Neuronal stem cell (in vitro differentiated cells): Measurements from ENCODE around the gene MRPS33.

Experiments
- DNase-seq: peaks from one replicate; pipeline ENCODE4 v3.0.0-alpha.2; 2013; ENCODE audit warnings: low spot score
- H2AFZ ChIP-seq: one replicate; pipeline ENCODE4 v1.6.1; 2013; ENCODE audit warnings: mild to moderate bottlenecking, low read length, inconsistent platforms
- H2AK5ac ChIP-seq: 2 replicates; pipeline ENCODE4 v1.6.1; 2013; ENCODE audit warnings: low read depth, mild to moderate bottlenecking, inconsistent platforms, low read length, moderate library complexity, mixed read lengths
- H2BK120ac ChIP-seq: 2 replicates; pipeline ENCODE4 v1.6.1; 2013; ENCODE audit warnings: low read depth, mild to moderate bottlenecking, inconsistent platforms, low read length, moderate library complexity, mixed read lengths
- H2BK12ac ChIP-seq: one replicate; pipeline ENCODE4 v1.6.1; 2013; ENCODE audit warnings: low read length, inconsistent platforms
- H2BK15ac ChIP-seq: 2 replicates; pipeline ENCODE4 v1.6.1; 2013; ENCODE audit warnings: mild to moderate bottlenecking, low read length, inconsistent platforms, mixed read lengths
- H2BK5ac ChIP-seq: one replicate; pipeline ENCODE4 v1.6.1; 2013; ENCODE audit warnings: inconsistent platforms, mild to moderate bottlenecking, low read length, moderate library complexity
- H3K14ac ChIP-seq: one replicate; pipeline ENCODE4 v1.6.1; 2013; ENCODE audit warnings: low read length, inconsistent platforms
- H3K18ac ChIP-seq: 2 replicates; pipeline ENCODE4 v1.6.1; 2013; ENCODE audit warnings: low read length, inconsistent platforms
- H3K23ac ChIP-seq: 2 replicates; pipeline ENCODE4 v1.6.1; 2013; ENCODE audit warnings: low read depth, mild to moderate bottlenecking, mixed read lengths, low read length, inconsistent platforms; ENCODE audit not compliant: poor library complexity
- H3K27ac ChIP-seq: replicated peaks from 3 replicates; pipeline ENCODE4 v1.5.1; 2013; ENCODE audit warnings: low read length, inconsistent platforms
- H3K27me3 ChIP-seq, 3 experiments: 2 replicates each; pipeline ENCODE4 v1.6.1; 2013; ENCODE audit warnings: low read length in 3 of 3, mild to moderate bottlenecking in 2 of 3, inconsistent platforms in 1 of 3, low read depth in 1 of 3, mixed read lengths in 1 of 3, moderate library complexity in 1 of 3; ENCODE audit not compliant: control insufficient read depth in 3 of 3, insufficient read depth in 3 of 3
- H3K36me3 ChIP-seq, 2 donors: replicated peaks in 1 of 2; 2 replicates each; pipeline ENCODE4 v1.6.1; 2013; ENCODE audit warnings: low read length in 2 of 2; ENCODE audit not compliant: control insufficient read depth in 2 of 2, insufficient read depth in 2 of 2
- H3K4ac ChIP-seq: 2 replicates; pipeline ENCODE4 v1.6.1; 2013; ENCODE audit warnings: inconsistent platforms, mild to moderate bottlenecking, low read length, moderate library complexity
- H3K4me1 ChIP-seq, 2 donors: 1 replicate in 1 of 2; 2 replicates in 1 of 2; pipeline ENCODE4 v1.6.1; 2013; ENCODE audit warnings: low read length in 2 of 2, low read depth in 1 of 2; ENCODE audit not compliant: control insufficient read depth in 2 of 2, insufficient read depth in 1 of 2
- H3K4me2 ChIP-seq: one replicate; pipeline ENCODE4 v1.6.1; 2013; ENCODE audit warnings: mild to moderate bottlenecking, low read length, inconsistent platforms; ENCODE audit not compliant: insufficient read depth, poor library complexity, severe bottlenecking
- H3K4me3 ChIP-seq, 2 donors: 2 replicates each; pipeline ENCODE4 v1.5.1; 2013; ENCODE audit warnings: low read length in 2 of 2, mild to moderate bottlenecking in 2 of 2, inconsistent platforms in 1 of 2, moderate library complexity in 1 of 2
- H3K79me1 ChIP-seq: one replicate; pipeline ENCODE4 v1.6.1; 2013; ENCODE audit warnings: low read depth, mild to moderate bottlenecking, inconsistent platforms, low read length, moderate library complexity
- H3K9ac ChIP-seq: one replicate; pipeline ENCODE4 v1.6.1; 2013; ENCODE audit warnings: mild to moderate bottlenecking, low read depth, low read length, inconsistent platforms; ENCODE audit not compliant: poor library complexity
- H3K9me3 ChIP-seq, 2 donors: replicated peaks in 1 of 2; 2 replicates each; pipeline versions ENCODE3 to v1.6.1; 2013; ENCODE audit warnings: low read length in 2 of 2, mild to moderate bottlenecking in 2 of 2, inconsistent platforms in 1 of 2, low read depth in 1 of 2, mixed read lengths in 1 of 2, moderate library complexity in 1 of 2; ENCODE audit not compliant: control insufficient read depth in 2 of 2, insufficient read depth in 1 of 2
- H4K8ac ChIP-seq: one replicate; pipeline ENCODE4 v1.6.1; 2013; ENCODE audit warnings: low read depth, mild to moderate bottlenecking, inconsistent platforms, low read length, moderate library complexity
- H4K91ac ChIP-seq: one replicate; pipeline ENCODE4 v1.6.1; 2013; ENCODE audit warnings: low read length, low read depth, mild to moderate bottlenecking, inconsistent platforms; ENCODE audit not compliant: poor library complexity
- WGBS, 2 donors: extraction: QIAGEN DNeasy Blood & Tissue Kit; methylation state at CpG; one replicate each; pipeline ENCODE4 v1.1.7; 2013; ENCODE audit warnings: missing lambda C conversion rate in 2 of 2, mixed read lengths in 1 of 2; ENCODE audit not compliant: insufficient read length in 2 of 2, insufficient replicate concordance in 1 of 2; ENCODE audit errors: extremely low coverage in 2 of 2; 5-methylcytosine and 5-hydroxymethylcytosine counted together

The MRPS33 gene

GRCh38 chr7:141028767-141029166 lies 14.0 kb upstream of the MRPS33 start:
- no peak overlapping the region for H2BK5ac ChIP-seq
- no peak overlapping the region for H2BK12ac ChIP-seq
- WGBS, 2 donors: no CpG with 5 or more reads among the region's 3 CpGs
- DNase-seq: no peak
- H4K8ac ChIP-seq: no peak overlapping the region
- H2AFZ ChIP-seq: no peak overlapping the region
- no peak overlapping the region for H3K23ac ChIP-seq
- no peak overlapping the region for H3K4me3 ChIP-seq
- H4K91ac ChIP-seq: no peak overlapping the region
- no peak overlapping the region for H2BK15ac ChIP-seq
- H3K14ac ChIP-seq: no peak overlapping the region
- no peak overlapping the region for H3K4me2 ChIP-seq
- H3K79me1 ChIP-seq: no peaks in the 10 kb centered on the region
- no peaks in the 10 kb centered on the region for H3K36me3 ChIP-seq
- peaks cover 0 to 11% of the 10 kb centered on the region in 2 donors for H3K9me3 ChIP-seq
- no peak overlapping the region for H2BK120ac ChIP-seq
- no peak overlapping the region for H2AK5ac ChIP-seq
- H3K4me1 ChIP-seq: no peaks in the 10 kb centered on the region
- H3K9ac ChIP-seq: no peak overlapping the region
- no peak overlapping the region for H3K4ac ChIP-seq
- H3K27me3 ChIP-seq: no peaks in the 10 kb centered on the region
- H3K18ac ChIP-seq: no peak overlapping the region
- no peak overlapping the region for H3K27ac ChIP-seq

- H4K8ac ChIP-seq: no peak overlapping the region
- no peaks in the 10 kb centered on the region for H3K79me1 ChIP-seq
- no peaks in the 10 kb centered on the region for H3K27me3 ChIP-seq
- no peaks in the 10 kb centered on the region for H3K36me3 ChIP-seq
- no peak overlapping the region for H2BK12ac ChIP-seq
- H3K27ac ChIP-seq: no peak overlapping the region
- H2BK120ac ChIP-seq: no peak overlapping the region
- peaks cover 0 to 11% of the 10 kb centered on the region in 2 donors for H3K9me3 ChIP-seq
- no peak overlapping the region for H2BK15ac ChIP-seq
- H3K23ac ChIP-seq: no peak overlapping the region
- H2BK5ac ChIP-seq: no peak overlapping the region
- no peak overlapping the region for H4K91ac ChIP-seq
- no peak overlapping the region for H3K4me3 ChIP-seq
- no peak overlapping the region for H2AFZ ChIP-seq
- H3K14ac ChIP-seq: no peak overlapping the region
- no CpG with 5 or more reads among the region's 3 CpGs for WGBS, 2 donors
- DNase-seq: no peak
- no peak overlapping the region for H3K4ac ChIP-seq
- H3K9ac ChIP-seq: no peak overlapping the region
- no peak overlapping the region for H3K18ac ChIP-seq
- H3K4me1 ChIP-seq: no peaks in the 10 kb centered on the region
- H3K4me2 ChIP-seq: no peak overlapping the region
- no peak overlapping the region for H2AK5ac ChIP-seq
Observed at GRCh38 chr7:141027043-141027442, 12.3 kb upstream of the MRPS33 start.

- Histone ChIP-seq H3K36me3 (no peaks in the 10 kb centered on the region), H2BK5ac (no peak overlapping the region), H3K4me1 (no peaks in the 10 kb centered on the region), H2BK15ac (no peak overlapping the region), H3K18ac (no peak overlapping the region), H3K14ac (no peak overlapping the region), H3K27me3 (no peaks in the 10 kb centered on the region), H2AK5ac (no peak overlapping the region), H2BK12ac (no peak overlapping the region), H2BK120ac (no peak overlapping the region), H3K79me1 (no peaks in the 10 kb centered on the region), H3K4me3 (no peak overlapping the region), H3K9ac (no peak overlapping the region), H3K9me3 (peaks cover 0 to 11% of the 10 kb centered on the region in 2 donors), H3K4me2 (no peak overlapping the region), H3K4ac (no peak overlapping the region), H3K27ac (no peak overlapping the region), H4K8ac (no peak overlapping the region), H3K23ac (no peak overlapping the region), H2AFZ (no peak overlapping the region), H4K91ac (no peak overlapping the region)
- DNase-seq: no peak
- no CpG with 5 or more reads among the region's 1 CpG for WGBS, 2 donors
Observed at GRCh38 chr7:141024668-141025067, 9.9 kb upstream of the MRPS33 start.

- no peak overlapping the region for H2AFZ ChIP-seq
- no peak overlapping the region for H3K14ac ChIP-seq
- H3K9ac ChIP-seq: no peak overlapping the region
- H3K36me3 ChIP-seq: no peaks in the 10 kb centered on the region
- H2AK5ac ChIP-seq: no peak overlapping the region
- H3K4me2 ChIP-seq: no peak overlapping the region
- no peak overlapping the region for H3K4ac ChIP-seq
- no peak overlapping the region for H2BK120ac ChIP-seq
- no peak overlapping the region for H4K91ac ChIP-seq
- H2BK15ac ChIP-seq: no peak overlapping the region
- H3K4me1 ChIP-seq: no peaks in the 10 kb centered on the region
- no peak overlapping the region for H2BK5ac ChIP-seq
- H4K8ac ChIP-seq: no peak overlapping the region
- no CpG with 5 or more reads among the region's 1 CpG for WGBS, 2 donors
- H2BK12ac ChIP-seq: no peak overlapping the region
- H3K79me1 ChIP-seq: no peaks in the 10 kb centered on the region
- H3K9me3 ChIP-seq: peaks cover 0 to 6% of the 10 kb centered on the region in 2 donors
- DNase-seq: no peak
- no peak overlapping the region for H3K18ac ChIP-seq
- no peaks in the 10 kb centered on the region for H3K27me3 ChIP-seq
- no peak overlapping the region for H3K27ac ChIP-seq
- H3K23ac ChIP-seq: no peak overlapping the region
- no peak overlapping the region for H3K4me3 ChIP-seq
Observed at GRCh38 chr7:141023295-141023694, 8.5 kb upstream of the MRPS33 start.
